ENCODE results near the gene GRN. TPM values are rescaled to one million over a fixed set of nuclear protein-coding genes. Genes with fewer than 3 reads are reported as not detected.
A peak's percentile ranks its signal among the peaks of the same experiment; 100 is the strongest.

GRN gene
- total and polyA plus RNA-seq, 9 of the 15 experiments (the other 6 are each of a cell fraction or from before 2014, with no cell fraction given), result 5.4 to 75.3 (median 20.7) TPM

DNA sequence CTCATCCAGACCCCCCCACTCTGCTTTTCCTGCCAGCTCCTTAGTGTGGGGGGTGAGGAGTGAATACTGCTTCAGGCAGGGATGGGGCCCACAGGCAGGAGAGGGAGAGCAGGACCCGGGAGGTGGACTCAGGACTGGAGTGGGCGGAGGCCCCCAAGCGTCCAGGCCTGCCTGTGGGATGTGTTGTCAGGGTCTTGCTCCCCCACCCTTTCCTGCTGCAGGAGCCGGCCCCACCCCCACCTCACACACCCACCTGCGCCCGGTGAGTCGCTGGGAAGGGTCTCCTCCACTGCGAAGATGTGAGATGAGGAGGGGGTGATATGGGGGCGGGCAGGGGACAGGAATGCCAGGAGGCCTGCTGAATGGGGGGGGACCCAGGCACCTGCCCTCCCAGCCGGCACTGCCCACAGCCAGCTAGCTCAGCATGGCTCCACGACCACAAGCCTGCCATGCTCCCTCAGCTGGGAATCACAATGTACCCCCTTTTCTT lies 17.4 kb downstream of the GRN start:
- intact Hi-C loops (cut with micrococcal nuclease) (no loop called here), in situ Hi-C loops (cut with MboI) (no loop called here)
- Histone ChIP-seq H3K36me3 (ENCODE audit: control insufficient read depth, insufficient read depth, low read length) (no peaks in the 10 kb centered on the region), H3K9ac (ENCODE audit: insufficient read depth in 1 of 2, low read depth in 2 of 2, low read length in 2 of 2) (peak overlapping the region; percentile 70 to 96; a peak in 2 of 4 replicates), H4K20me1 (replicated peaks; ENCODE audit: control insufficient read depth, insufficient read depth, low read length) (peaks cover 9% of the 10 kb centered on the region), H3K27me3 (ENCODE audit: control insufficient read depth in 2 of 2, insufficient read depth in 2 of 2, low read length in 2 of 2) (no peaks in the 10 kb centered on the region; a peak in 1 of 5 replicates), H3K4me2 (ENCODE audit: insufficient read depth, low read length) (peak overlapping the region; percentile 70; the same call in 1 of the 2 replicates), H3K9me1 (ENCODE audit: control insufficient read depth, insufficient read depth, low read length) (no peaks in the 10 kb centered on the region), H2AFZ (ENCODE audit: low read depth, low read length) (no peak overlapping the region), H3K4me1 (replicated peaks in 1 of 2; ENCODE audit: control insufficient read depth in 2 of 2, insufficient read depth in 2 of 2, low read length in 2 of 2) (peaks cover 2 to 28% of the 10 kb centered on the region in 2 experiments; a peak in 4 of 5 replicates), H3K9me3 (replicated peaks; ENCODE audit: control insufficient read depth, insufficient read depth, low read depth, low read length) (no peaks in the 10 kb centered on the region), H3K79me2 (ENCODE audit: control insufficient read depth, insufficient read depth, low read length) (no peaks in the 10 kb centered on the region), H3K27ac (ENCODE audit: extremely low read depth, low read depth, low read length) (no peak overlapping the region), H3K4me3 (peak overlapping the region; percentile 81)
- ATAC-seq (no peak), DNase-seq (ENCODE audit: extremely low read depth in 1 of 4, low spot score in 3 of 4) (peak in 1 of 4 experiments; percentile 44), FAIRE-seq (no peak)
- CTCF ChIA-PET (ENCODE audit: low intra/inter-chr PET ratio), result no interaction called here
- 83% methylated on average over 1 of the region's 11 CpGs for WGBS (ENCODE audit: insufficient coverage, low coverage, missing lambda C conversion rate)
- POLR2A ChIA-PET, result interaction anchor here (0.5 to 1.5 kb wide), 9 partner anchors 16 to 375 kb away, joined by 3 to 4 read pairs (median 3); partner anchors contain the start of gene ITGA2B
- no TSS peak for BruUV-seq (replicated peaks)
- TF ChIP-seq, protein P1, sequence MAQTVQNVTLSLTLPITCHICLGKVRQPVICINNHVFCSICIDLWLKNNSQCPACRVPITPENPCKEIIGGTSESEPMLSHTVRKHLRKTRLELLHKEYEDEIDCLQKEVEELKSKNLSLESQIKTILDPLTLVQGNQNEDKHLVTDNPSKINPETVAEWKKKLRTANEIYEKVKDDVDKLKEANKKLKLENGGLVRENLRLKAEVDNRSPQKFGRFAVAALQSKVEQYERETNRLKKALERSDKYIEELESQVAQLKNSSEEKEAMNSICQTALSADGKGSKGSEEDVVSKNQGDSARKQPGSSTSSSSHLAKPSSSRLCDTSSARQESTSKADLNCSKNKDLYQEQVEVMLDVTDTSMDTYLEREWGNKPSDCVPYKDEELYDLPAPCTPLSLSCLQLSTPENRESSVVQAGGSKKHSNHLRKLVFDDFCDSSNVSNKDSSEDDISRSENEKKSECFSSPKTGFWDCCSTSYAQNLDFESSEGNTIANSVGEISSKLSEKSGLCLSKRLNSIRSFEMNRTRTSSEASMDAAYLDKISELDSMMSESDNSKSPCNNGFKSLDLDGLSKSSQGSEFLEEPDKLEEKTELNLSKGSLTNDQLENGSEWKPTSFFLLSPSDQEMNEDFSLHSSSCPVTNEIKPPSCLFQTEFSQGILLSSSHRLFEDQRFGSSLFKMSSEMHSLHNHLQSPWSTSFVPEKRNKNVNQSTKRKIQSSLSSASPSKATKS (CRISPR knock-in tag; IDR thresholded peaks at IDR 0.05), result no peak
- peak; percentile 30 for TF ChIP-seq ZNF740 (CRISPR knock-in tag; IDR thresholded peaks at IDR 0.05)
- no peak for TF ChIP-seq ZNF740 (tag; IDR thresholded peaks at IDR 0.05)

Data from K562 (cell line).